Activated CD8-positive, alpha-beta memory T cell treated with anti-CD3 and anti-CD28 coated beads, Interleukin-2, amount 50 U/mL, for 1 hour (primary cell): ENCODE data around the gene CDCA3.

Source experiments
- DNase-seq: peaks from one replicate; pipeline ENCODE4 v3.0.0-alpha.2; 2020; ENCODE audit errors: extremely low read depth

CDCA3 gene

GRCh38 chr12:6852651-6853354 is 1.7 kb upstream of the CDCA3 start:
- DNase-seq: no peak

GRCh38 chr12:6851921-6852650 is 1.0 kb upstream of the CDCA3 start, which contains the start of gene USP5:
Gene USP5, plus strand, starts transcription at chr12:6852150. Its CDS starts 30 bp downstream, at chr12:6852180.
- peak; percentile 94 for DNase-seq

GRCh38 chr12:6850796-6851152 is 312 bp downstream of the CDCA3 start:
- no peak for DNase-seq

- DNase-seq: no peak
Observed at GRCh38 chr12:6849976-6850560, 1.0 kb downstream of the CDCA3 start.

GRCh38 chr12:6849427-6849826 is 1.7 kb downstream of the CDCA3 start:
- DNase-seq: no peak

GRCh38 chr12:6847676-6848075 is 3.4 kb downstream of the CDCA3 start:
- no peak for DNase-seq

GRCh38 chr12:6846316-6846869 is 4.7 kb downstream of the CDCA3 start:
- DNase-seq: no peak

GRCh38 chr12:6845395-6845794 is 5.7 kb downstream of the CDCA3 start:
- no peak for DNase-seq

- no peak for DNase-seq
Observed at GRCh38 chr12:6843118-6843902, 7.8 kb downstream of the CDCA3 start.

- DNase-seq: no peak
Observed at GRCh38 chr12:6842075-6842474, 9.0 kb downstream of the CDCA3 start.

GRCh38 chr12:6840761-6841515 is 10.1 kb downstream of the CDCA3 start, which contains the start of gene GNB3:
Gene GNB3, plus strand, starts transcription at chr12:6840925. Its CDS starts 363 bp downstream, at chr12:6841288.
- DNase-seq: no peak

GRCh38 chr12:6840330-6840729 is 10.8 kb downstream of the CDCA3 start:
- DNase-seq: no peak

- no peak for DNase-seq
Observed at GRCh38 chr12:6839482-6840201, 11.4 kb downstream of the CDCA3 start.

GRCh38 chr12:6838854-6839253 is 12.2 kb downstream of the CDCA3 start:
- DNase-seq: no peak

GRCh38 chr12:6837370-6838060 is 13.6 kb downstream of the CDCA3 start:
- no peak for DNase-seq

GRCh38 chr12:6836851-6837250 is 14.2 kb downstream of the CDCA3 start:
- no peak for DNase-seq

- no peak for DNase-seq
Observed at GRCh38 chr12:6834873-6835272, 16.2 kb downstream of the CDCA3 start.

- DNase-seq: no peak
Observed at GRCh38 chr12:6834254-6834653, 16.8 kb downstream of the CDCA3 start.

- no peak for DNase-seq
Observed at GRCh38 chr12:6833189-6833890, 17.7 kb downstream of the CDCA3 start.
